Stimulated activated CD8-positive, alpha-beta memory T cell treated with anti-CD3 and anti-CD28 coated beads, Interleukin-12 subunit alpha, Interleukin-12 subunit beta, amount 100 ng/mL, for 24 hours (primary cell): ENCODE results near the gene PARVA.

ENCODE experiments used
- DNase-seq: peaks from one replicate; pipeline ENCODE4 v3.0.0-alpha.2; 2020; ENCODE audit errors: extremely low read depth

The PARVA gene

DNA sequence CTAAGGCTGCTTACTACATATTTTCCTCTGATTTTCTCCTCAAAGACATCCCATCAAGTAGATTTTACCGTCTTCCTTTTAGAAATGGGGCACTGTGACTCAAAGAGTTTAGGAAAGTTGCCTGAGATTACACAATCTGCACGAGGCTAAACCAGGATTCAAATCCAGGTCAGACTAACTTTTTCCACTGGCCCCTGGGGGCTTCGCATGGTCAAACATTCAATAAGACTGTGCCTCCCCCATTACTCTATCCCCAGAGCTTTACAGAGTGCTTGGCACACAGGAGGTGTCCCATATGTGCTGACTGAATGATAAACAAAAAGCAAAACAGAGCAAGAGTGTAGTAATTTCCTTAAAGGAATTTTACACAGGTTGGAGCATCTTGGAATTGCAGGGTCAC is 178.8 kb downstream of the PARVA start:
- DNase-seq, result no peak

DNA sequence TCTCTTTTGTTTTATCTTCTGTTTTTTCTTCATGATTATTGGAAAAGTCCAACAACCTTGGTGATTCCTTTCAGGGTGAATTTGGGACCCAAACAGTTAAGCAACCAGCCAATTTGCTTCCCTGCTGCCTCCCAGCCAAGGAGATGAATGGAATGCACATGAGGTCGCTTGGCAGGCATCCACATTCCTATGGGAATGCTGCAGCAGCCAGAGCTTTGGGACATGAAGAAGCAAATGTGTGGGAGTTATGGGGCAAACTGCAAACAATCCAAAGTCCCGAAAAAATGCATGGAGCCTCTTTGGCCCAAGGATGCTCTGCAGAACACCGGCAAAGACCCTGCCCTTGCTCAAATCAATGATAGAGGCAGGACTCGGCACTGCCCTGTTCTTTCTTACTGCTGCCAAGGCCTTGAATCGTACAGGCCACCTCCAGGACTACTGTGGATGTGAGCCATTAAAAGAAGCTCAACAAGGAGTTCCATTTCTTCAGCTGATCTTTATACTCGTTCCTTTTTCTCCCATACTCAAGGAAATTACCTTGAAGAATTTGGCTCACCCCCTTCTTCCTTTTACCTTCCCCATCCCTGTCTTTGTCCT is 179.5 kb downstream of the PARVA start:
- DNase-seq, result no peak

DNA sequence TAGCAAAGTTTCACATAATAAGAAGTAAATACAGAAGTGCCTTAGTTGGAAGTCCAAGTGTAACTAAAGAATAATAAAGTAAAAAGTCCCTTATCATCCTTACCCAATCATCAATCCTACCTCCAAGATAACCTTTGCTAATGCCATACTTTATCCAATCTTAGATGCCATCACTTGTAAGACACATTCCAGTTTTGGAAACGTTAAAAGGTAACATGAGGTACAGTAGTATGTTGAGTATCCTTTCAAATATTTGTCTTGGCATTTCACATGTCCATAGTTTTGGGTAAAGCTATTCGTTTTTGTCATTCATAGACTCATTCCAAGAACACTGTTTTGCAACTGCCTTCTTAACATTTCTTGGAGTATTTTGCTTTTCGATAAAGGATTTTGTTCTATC is 181.6 kb downstream of the PARVA start:
- DNase-seq, result no peak

DNA sequence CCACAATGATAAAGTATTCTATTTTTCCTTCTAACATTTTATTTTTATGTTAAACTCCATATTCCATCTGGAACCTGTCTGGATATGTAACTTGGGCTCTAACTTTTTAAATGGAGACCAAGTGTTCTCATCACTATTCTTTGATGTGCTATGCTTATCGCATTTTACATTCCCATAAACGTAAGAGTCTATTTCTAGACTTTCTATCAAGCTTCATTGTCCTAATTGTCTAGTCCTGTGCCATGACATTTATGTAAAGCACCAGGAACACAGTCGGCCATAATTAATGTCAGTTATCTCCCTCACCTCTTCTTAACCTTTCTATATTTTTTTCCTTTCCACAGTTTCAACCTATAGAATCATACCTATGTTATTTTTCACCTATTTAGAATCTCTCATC is 183.0 kb downstream of the PARVA start:
- DNase-seq, result no peak

DNA sequence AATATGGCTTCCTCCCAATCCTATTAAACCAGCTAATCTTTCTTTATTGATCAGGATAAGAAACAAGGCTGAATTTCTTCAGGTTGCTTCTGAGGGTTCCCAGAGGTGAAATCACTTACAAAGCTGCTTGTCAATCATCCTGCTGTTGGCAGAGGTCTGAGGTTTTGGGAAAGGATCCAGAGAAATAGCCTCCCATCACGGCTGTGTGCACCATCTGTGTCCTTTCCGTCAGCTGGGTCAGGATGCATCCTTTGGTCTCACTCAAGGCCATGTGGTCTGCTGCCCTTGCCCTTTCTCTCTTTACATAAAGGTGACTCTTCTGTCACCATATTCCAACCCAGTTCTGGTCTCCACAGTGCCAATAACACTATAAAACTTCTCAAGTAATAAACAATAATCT is 183.5 kb downstream of the PARVA start:
- DNase-seq, result no peak

DNA sequence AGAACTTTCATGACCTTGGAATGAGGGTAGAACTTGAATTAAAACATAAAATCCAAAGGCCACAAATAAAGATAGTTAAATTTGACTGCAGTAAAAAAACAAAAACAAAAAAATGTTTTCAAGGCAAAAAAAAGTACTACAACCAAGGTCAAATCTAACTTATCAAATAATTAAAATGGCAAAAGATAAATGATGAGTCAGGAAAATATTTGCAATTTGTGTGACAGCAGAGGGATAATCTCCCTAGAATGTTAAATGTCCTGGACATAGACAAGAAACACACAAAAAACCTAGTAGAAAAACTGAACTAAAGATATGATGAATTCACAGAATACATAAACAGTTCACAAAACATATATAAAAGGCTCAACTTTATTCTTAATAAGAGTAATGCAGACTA is 186.6 kb downstream of the PARVA start:
- DNase-seq, result no peak

DNA sequence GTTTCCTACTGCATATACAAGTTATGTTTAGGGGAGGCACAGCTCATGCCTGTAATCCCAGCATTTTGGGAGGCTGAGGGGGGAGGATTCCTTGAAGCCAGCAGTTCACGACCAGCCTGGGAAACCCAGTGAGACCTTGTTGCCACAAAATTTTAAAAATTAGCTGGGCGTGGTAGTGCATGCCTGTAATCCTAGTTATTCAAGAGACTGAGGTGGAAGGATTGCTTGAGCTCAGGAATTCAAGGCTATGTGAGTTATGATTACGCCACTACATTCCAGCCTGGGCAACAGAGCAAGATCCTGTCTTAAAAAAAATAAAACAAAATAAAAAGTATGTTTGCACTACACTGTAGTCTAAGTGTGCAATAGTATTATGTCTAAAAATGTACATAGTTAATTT is 188.0 kb downstream of the PARVA start:
- no peak for DNase-seq

DNA sequence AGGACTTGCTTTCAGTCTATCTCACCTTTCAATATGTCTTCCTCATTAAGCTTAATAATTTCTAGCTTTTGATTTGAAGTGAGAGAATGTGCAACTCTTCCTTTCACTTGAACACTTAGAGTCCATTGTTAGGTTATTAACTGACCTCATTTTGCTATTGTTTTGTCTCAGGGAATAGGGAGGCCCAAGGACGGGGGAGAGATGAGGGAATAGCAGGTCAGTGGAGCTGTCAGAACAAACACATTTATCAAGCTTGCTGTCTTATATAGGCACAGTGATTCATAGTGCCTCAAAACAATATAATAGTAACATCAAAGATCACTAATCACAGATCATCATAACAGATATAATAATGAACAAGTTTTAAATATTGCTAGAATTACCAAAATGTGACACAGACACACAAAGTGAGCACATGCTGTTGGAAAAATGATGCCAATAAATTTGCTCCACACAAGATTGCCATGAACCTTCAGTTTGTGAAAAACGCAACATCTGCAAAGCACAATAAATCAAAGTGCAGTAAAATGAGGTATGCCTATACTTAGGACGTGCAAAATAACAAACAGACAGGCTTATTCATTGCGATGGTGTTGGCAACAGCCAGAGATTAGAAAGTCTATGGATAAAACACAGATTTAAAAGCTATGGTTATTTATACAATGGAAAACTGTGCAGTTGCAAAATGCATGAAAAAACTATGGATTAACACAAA is 190.5 kb downstream of the PARVA start:
- no peak for DNase-seq

DNA sequence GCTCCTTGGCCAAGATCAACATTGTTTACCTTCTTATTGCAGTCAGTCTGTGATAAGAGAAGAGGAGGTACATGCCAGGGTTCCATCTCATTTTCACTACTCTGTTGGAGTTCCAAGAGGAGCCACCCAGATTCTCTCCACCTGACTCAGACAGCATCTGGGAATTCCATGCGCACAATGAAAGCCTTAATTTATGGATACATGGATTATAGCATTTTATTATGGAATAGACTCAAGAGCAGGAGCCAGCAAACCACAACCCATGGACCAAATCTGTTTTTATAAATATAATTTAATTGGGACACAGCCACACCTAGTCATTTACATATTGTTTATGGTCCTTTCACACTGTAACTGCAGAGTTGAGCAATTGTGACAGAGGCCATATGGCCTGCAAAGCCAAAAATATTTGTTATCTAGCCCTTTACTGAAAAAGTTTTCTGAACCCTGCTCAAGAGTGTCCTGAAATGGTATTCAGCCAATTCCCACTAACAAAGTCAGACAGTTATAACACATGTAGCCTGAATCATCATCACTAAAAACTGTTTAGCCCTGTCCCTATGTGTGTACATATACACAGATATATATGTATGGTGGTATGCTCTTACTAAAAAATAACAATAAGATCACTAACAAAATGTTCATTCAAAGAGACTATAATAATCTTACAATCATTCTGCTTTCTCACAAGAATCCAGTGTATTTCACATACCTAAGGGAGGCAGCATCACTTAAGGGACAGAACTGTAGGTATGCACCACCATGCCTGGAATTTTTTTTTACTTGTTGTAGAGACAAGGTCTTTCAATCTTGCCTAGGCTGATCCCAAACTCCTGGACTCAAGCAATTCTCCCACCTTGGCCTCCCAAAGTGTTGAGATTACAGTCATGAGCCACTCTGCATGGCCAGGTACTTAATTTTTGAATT is 192.4 kb downstream of the PARVA start:
- DNase-seq, result no peak

DNA sequence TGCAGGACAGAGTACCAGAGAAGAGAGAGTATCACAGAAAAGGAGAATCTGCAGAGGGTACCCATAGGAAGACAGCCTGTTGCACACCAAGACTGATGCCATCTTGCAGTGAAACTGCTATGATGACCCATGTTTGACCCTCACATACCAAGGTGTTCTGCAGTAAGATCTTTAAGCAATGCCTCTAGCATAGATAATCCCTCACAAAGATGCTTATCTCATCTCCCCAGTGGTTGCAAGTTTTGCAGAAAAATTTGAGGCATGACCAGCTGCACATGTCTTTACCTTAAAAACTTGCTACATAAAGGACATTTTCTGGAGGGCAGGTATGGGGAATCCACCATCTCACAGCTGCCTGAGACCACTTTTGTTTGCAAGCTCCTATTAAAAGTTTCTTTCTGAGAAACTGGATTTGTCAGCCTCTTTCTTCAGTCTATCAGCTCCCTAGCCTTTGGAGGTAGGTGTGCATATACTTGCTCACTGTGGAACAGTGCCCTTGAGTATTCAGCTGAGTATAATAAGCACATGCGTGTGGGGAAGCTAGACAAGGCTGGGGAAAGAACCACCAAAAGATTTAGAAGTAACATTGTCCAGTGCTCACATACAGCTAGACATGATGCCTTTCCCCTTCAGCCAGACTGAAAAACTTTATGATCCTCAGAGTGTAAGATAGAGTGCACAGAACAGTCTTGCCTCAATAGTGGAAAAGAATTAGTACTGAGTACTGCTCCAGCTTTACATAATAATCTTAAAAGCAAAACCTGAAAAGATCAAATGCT is 196.5 kb downstream of the PARVA start:
- no peak for DNase-seq

DNA sequence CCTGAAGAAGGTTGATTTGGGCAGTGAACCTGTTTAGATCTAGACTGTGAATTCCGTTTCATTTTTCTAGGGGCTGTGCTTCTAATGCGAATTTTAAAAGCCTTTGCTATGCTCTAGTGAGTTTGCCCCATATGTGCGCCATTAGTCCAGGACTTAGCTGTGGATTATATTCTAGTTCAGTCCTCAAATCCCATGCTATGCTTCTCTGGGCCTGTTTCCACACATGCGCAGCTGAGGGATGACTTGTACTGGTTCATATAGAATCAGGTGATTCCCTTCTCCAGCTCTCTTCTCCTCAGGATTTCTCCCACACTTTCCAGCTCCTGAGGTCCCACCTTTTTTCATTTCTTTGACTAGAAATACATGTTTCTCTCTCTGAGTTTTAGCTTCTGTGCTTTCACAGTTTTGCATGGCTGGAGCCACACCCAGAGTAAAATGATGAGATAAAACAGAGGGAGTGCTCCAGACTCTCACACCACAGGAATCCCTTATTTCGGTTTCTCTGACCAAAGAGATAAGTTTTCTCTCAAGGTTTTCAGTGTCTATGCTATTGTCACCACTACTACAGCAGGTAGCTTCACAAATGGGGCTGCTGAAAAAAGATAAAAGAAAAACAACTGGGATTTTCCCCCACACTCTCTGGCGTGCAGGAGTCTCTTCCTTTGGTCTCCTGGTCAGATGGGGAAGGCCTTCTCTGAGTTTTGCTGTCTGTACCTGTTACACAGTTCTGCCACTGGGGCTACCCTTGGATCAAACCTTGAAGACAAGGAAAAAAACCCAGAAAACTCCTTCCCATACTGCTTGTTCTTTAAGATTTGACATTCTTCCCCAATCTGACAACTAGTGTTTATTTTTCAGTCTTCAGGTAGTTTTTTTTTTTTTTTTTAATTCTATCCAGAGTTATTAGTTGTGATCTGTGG is 200.6 kb downstream of the PARVA start:
- DNase-seq, result no peak

DNA sequence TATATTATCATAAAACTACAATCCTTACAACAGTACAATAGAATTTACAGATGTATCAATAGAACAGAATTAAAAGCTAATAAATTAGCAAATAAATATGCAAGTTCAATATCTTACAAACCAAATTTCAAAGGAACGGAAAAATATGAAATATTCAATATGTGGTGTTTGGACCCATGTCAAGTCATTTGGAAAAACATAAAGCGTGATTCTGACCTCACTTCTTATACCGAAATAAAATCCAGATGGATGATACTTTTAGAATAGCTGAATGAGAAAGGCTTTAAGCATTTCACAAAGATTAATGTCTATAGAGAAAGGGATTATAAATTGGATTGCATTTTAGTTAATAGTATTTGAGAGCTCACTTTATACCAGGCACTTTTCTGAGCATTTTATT is 204.0 kb downstream of the PARVA start:
- no peak for DNase-seq

DNA sequence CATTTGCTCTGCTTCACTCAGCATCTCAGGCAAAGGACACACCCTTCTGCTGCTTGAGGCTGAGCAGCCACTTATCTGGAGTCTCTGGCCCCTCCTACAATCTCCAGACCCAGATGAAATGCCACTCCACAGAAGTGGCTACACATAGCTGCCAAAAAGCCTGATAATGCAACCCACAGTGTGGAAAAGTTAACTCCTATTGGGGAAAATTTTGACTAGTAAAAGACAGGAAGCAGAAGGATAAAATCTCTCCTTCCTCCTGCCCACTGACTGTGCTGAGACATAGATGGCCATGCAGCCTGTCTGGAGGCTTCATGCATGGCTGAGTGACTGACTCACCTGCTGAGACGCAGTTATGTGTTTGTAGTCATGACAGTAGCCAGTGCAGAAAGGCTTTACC is 204.6 kb downstream of the PARVA start:
- DNase-seq, result no peak
